Ascending aorta (tissue), 2 donors: Measurements from ENCODE around the gene SHC2. TPM values are rescaled to one million over a fixed set of nuclear protein-coding genes. Genes with fewer than 3 reads are reported as not detected.

Experiments
- DNase-seq, 2 donors: peaks; one replicate each; pipeline ENCODE4 v3.0.0-alpha.2; 2019; ENCODE audit warnings: low spot score in 2 of 2
- H3K27ac ChIP-seq, 2 donors: fragments of 200-600 bp; sonication (generic); one replicate each; pipeline ENCODE4 v1.5.1; 2016 to 2017; ENCODE audit warnings: mild to moderate bottlenecking in 1 of 2
- H3K27me3 ChIP-seq: fragments of 200-600 bp; sonication (generic); one replicate; pipeline ENCODE4 v1.5.1; 2017
- H3K36me3 ChIP-seq, 2 donors: fragments of 200-600 bp; sonication (generic); one replicate each; pipeline ENCODE4 v1.5.1; 2016
- H3K4me1 ChIP-seq, 2 donors: fragments of 200-600 bp; sonication (generic); one replicate each; pipeline ENCODE4 v1.5.1; 2016 to 2017; ENCODE audit warnings: mild to moderate bottlenecking in 1 of 2
- H3K4me3 ChIP-seq, 2 donors: fragments of 200-600 bp; sonication (generic); one replicate each; pipeline ENCODE4 v1.5.1; 2016 to 2017; ENCODE audit warnings: mild to moderate bottlenecking in 1 of 2
- H3K9me3 ChIP-seq, 2 donors: fragments of 200-600 bp; sonication (generic); one replicate each; pipeline ENCODE4 v1.5.1; 2016
- intact Hi-C: fragments of 100-400 bp; cut with DNase I; formaldehyde crosslinking; loops from one replicate; pipeline ENCODE4 v1.15.1; 2023
- total RNA-seq: library from RNA; depleted of rRNA; stranded (reverse); fragments of >200 nt; gene quantifications from one replicate; pipeline ENCODE4 v1.1.0, GENCODE V29; 2016
- TF ChIP-seq, protein P1 (sequence below), 3 experiments: fragments of 200-600 bp in 2 of 3; fragments of 450-650 bp in 1 of 3; sonication (generic) in 2 of 3; IDR thresholded peaks; one replicate each; pipeline ENCODE4 v1.5.1; 2016 to 2019; ENCODE audit warnings: antibody characterized with exemption in 3 of 3, mild to moderate bottlenecking in 1 of 3, moderate library complexity in 1 of 3

The SHC2 gene
- total RNA-seq, 1 donor from 2014 or later: 51.2 TPM

DNA sequence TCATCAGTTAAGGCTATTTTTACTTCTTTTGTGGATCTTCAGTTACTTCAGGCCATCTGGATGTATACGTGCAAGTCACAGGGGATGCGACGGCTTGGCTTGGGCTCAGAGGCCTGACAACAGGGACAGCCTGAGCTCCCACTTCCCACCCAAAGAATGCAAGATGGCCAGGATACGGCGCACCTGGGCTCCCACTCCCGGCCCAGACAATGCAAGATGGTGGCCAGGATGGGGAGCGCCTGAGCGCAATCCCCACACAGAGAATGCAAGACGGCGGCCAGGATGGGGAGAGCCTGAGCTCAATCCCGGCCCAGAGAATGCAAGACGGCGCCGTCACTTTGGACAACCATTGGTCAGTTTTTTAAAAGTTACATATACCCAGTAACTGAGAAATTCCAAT, 91.0 kb downstream of the SHC2 start:
- no peak overlapping the region for H3K27ac ChIP-seq
- no peaks in the 10 kb centered on the region for H3K36me3 ChIP-seq
- no peaks in the 10 kb centered on the region for H3K9me3 ChIP-seq
- H3K27me3 ChIP-seq: no peaks in the 10 kb centered on the region
- no peak overlapping the region for H3K4me3 ChIP-seq
- no peaks in the 10 kb centered on the region for H3K4me1 ChIP-seq
- TF ChIP-seq, protein P1, sequence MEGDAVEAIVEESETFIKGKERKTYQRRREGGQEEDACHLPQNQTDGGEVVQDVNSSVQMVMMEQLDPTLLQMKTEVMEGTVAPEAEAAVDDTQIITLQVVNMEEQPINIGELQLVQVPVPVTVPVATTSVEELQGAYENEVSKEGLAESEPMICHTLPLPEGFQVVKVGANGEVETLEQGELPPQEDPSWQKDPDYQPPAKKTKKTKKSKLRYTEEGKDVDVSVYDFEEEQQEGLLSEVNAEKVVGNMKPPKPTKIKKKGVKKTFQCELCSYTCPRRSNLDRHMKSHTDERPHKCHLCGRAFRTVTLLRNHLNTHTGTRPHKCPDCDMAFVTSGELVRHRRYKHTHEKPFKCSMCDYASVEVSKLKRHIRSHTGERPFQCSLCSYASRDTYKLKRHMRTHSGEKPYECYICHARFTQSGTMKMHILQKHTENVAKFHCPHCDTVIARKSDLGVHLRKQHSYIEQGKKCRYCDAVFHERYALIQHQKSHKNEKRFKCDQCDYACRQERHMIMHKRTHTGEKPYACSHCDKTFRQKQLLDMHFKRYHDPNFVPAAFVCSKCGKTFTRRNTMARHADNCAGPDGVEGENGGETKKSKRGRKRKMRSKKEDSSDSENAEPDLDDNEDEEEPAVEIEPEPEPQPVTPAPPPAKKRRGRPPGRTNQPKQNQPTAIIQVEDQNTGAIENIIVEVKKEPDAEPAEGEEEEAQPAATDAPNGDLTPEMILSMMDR (IDR thresholded peaks at IDR 0.05): no peak
- DNase-seq: peak in 1 of 2 donors; percentile 40
- intact Hi-C loops: no loop called here

DNA sequence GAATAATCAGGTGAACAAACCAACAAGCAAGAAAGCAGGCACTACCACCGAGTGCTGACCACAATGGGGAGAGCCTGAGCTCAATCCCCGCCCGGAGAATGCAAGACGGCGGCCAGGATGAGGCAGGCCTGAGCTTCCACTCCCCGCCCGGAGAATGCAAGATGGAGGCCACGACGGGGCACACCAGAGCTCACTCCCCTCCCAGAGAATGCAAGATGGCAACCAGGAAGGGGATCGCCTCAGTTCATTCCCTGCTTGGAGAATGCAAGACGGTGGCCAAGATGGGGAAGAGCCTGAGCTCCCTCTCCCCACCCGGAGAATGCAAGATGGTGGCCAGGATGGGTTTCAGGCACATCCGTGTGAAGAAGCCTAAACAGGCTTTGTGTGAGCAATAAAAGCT, 91.6 kb downstream of the SHC2 start:
- no peaks in the 10 kb centered on the region for H3K9me3 ChIP-seq
- H3K4me1 ChIP-seq: no peaks in the 10 kb centered on the region
- peak in 1 of 2 donors; percentile 27 for DNase-seq
- no peak overlapping the region for H3K27ac ChIP-seq
- H3K27me3 ChIP-seq: no peaks in the 10 kb centered on the region
- no peak overlapping the region for H3K4me3 ChIP-seq
- no peaks in the 10 kb centered on the region for H3K36me3 ChIP-seq
- TF ChIP-seq, protein P1 (IDR thresholded peaks at IDR 0.05): no peak
- intact Hi-C loops: no loop called here

DNA sequence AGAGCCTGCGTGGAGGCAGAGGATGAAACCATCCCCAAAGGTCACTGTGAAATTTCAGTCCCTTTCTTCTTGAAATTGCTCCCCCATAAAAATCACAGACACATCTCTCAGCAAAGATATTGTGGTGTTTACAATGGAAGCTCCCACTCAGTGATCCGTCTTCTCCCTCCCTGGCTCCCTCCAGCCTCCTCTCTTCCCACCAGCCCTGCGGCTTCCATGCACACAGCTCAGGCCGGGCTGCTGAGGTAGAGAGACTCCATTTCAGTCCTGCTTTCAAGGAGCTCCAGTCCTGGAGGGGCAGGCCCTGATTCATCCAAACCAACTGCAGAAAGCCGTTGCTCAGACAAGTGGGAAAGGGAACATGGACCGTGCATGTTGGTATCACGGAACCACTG, 92.2 kb downstream of the SHC2 start:
- Histone ChIP-seq H3K9me3 (no peaks in the 10 kb centered on the region), H3K4me3 (no peak overlapping the region), H3K27me3 (no peaks in the 10 kb centered on the region), H3K4me1 (no peaks in the 10 kb centered on the region), H3K36me3 (no peaks in the 10 kb centered on the region), H3K27ac (no peak overlapping the region)
- TF ChIP-seq, protein P1 (IDR thresholded peaks at IDR 0.05): no peak
- peak in 1 of 2 donors; percentile 16 for DNase-seq
- intact Hi-C loops: no loop called here

DNA sequence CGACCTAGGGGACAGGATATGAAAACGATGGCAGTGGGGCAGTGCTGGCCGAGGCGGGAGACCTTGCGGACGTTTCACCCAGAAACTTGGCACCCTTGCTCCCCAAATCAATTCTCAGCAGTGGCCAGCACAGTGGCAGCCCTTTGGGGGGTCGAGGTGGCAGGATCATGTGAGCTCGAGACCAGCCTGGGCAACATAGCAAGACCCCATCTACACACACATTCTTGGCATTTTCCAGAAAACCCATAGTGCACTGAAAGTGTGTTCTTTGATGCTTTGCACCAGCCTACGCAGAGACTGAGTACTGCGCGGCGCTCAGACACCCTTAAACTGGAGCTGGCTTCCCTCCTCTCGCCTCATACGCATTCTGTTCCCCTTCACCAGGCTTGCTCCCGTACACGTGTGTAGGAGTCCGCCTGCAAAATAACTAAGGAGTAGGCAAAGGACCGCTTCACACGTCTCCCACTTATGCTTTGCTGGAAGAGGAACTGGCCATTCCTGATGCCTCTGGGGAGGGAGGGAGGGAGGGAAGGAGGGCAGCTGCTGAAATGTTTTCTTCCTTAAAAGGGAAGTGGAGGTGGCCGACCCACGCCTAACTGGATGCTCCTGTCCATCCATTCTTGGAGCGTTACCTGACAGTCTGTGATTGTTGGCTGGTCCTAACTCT, 92.7 kb downstream of the SHC2 start:
- intact Hi-C loops: no loop called here
- TF ChIP-seq, protein P1 (IDR thresholded peaks at IDR 0.05): no peak

DNA sequence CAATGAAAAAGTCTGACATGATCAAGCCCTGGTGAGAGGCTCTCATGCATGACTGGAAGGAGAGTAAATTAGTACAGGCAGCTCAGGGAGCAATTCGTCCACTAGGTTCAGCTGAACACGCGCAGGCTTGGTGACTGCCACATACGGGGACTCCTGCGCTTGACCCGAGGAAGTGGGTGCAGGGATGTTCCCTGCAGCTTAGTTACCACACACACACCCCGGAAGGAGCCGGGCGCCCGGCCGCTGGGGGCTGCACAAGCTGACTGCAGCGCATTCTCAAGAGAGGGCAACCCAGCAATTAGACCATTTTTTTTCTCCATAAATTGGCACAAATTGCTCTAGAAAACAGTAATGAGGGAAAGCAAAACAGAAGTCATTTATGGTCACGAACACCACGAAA, 93.3 kb downstream of the SHC2 start:
- TF ChIP-seq, protein P1 (IDR thresholded peaks at IDR 0.05): no peak

More for the DNA sequence above, 92.7 kb downstream of the SHC2 start:
- no peaks in the 10 kb centered on the region for H3K9me3 ChIP-seq
- peak in 1 of 2 donors; percentile 42 for DNase-seq
- no peak overlapping the region for H3K4me3 ChIP-seq
- no peaks in the 10 kb centered on the region for H3K4me1 ChIP-seq
- H3K27me3 ChIP-seq: no peaks in the 10 kb centered on the region
- no peak overlapping the region for H3K27ac ChIP-seq
- H3K36me3 ChIP-seq: no peaks in the 10 kb centered on the region

More for the DNA sequence above, 93.3 kb downstream of the SHC2 start:
- no peaks in the 10 kb centered on the region for H3K36me3 ChIP-seq
- no peak overlapping the region for H3K27ac ChIP-seq
- no peaks in the 10 kb centered on the region for H3K4me1 ChIP-seq
- DNase-seq: peak in 1 of 2 donors; percentile 28
- H3K9me3 ChIP-seq: no peaks in the 10 kb centered on the region
- no peak overlapping the region for H3K4me3 ChIP-seq
- intact Hi-C loops: no loop called here
- H3K27me3 ChIP-seq: no peaks in the 10 kb centered on the region
